Urinary bladder (tissue), 4 donors: Measurements from ENCODE around the gene ENAH. TPM values are rescaled to one million over a fixed set of nuclear protein-coding genes. Genes with fewer than 3 reads are reported as not detected.
"Not testable (repeated sequence)": the region's sequence is repeated elsewhere in the genome, so short reads cannot be mapped to it uniquely, and the experiment has no call there.

Source experiments
- DNase-seq: peaks from one replicate; pipeline ENCODE4 v3.0.0-alpha.2; 2015; ENCODE audit errors: extremely low spot score
- H3K27ac ChIP-seq: one replicate; pipeline ENCODE4 v1.5.1; 2013; ENCODE audit warnings: low read depth, mild to moderate bottlenecking, moderate library complexity
- H3K36me3 ChIP-seq: one replicate; pipeline ENCODE4 v1.6.1; 2013; ENCODE audit warnings: mild to moderate bottlenecking, moderate library complexity; ENCODE audit not compliant: insufficient read depth
- H3K4me1 ChIP-seq: one replicate; pipeline ENCODE4 v1.6.1; 2013; ENCODE audit warnings: mild to moderate bottlenecking, moderate library complexity; ENCODE audit not compliant: insufficient read depth
- H3K4me3 ChIP-seq: one replicate; pipeline ENCODE4 v1.5.1; 2013; ENCODE audit warnings: low read depth, low read length
- WGBS: extraction: QIAGEN DNeasy Blood & Tissue Kit; methylation state at CpG from one replicate; pipeline ENCODE4 v1.1.7; 2013; 5-methylcytosine and 5-hydroxymethylcytosine counted together
- polyA plus RNA-seq: library from polyadenylated mRNA; stranded (reverse); fragments of 200-250 nt; gene quantifications from one replicate; pipeline ENCODE4 v1.2.3, GENCODE V29; 2013
- total RNA-seq: library from RNA; depleted of rRNA; stranded (reverse); fragments of >200 nt; gene quantifications from one replicate; pipeline ENCODE4 v1.2.3, GENCODE V29; 2014
- donor health status: healthy with polysubstance abuse.
- donor health status: healthy.

Gene ENAH
- total and polyA plus RNA-seq, 2 donors = 58.9 to 229 TPM

DNA sequence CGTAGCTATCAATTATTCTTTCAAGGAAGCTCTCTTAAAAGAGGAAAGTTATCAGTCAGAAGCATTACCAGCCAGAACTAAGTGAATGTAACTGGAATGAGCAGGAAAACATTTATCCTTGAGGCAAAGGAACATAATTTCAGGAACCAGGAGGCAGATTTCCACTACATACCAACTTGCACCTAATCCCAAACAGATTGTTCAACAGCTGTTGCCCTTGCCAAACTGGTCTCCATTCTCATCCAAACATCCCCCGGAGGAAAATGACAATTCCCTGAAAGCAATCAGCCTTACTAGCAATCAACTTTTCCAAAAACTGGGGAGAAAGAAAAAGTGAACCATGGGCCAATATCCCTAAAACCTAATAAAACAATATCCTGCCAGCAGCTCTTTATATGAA lies 35.0 kb downstream of the ENAH start:
- no peak overlapping the region for H3K4me3 ChIP-seq
- no peak overlapping the region for H3K27ac ChIP-seq
- DNase-seq = no peak
- no peaks in the 10 kb centered on the region for H3K36me3 ChIP-seq
- 41% methylated on average over 2 of the region's 2 CpGs for WGBS
- peaks cover 2% of the 10 kb centered on the region for H3K4me1 ChIP-seq

DNA sequence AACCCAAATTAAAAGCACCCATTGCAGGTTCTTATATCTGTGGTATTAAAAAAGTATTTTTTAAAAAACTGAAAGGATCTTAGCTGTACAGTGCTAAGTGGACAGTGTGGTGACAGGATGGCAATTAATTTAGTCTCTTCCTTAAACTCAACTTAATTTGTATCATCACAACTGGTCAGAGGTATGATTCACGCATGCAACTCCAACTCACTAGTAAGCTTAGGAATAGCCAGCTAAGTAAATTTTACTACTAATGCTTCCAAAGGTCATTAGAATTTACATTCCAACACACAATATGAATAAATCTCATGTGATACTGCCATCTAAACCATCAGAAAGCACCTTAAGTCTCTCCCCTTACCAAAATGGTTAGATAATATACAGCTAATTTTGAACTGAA lies 35.4 kb downstream of the ENAH start:
- no peaks in the 10 kb centered on the region for H3K36me3 ChIP-seq
- H3K4me1 ChIP-seq = peaks cover 1% of the 10 kb centered on the region
- no peak overlapping the region for H3K4me3 ChIP-seq
- DNase-seq = no peak
- WGBS = 40% methylated on average over 1 of the region's 1 CpG
- no peak overlapping the region for H3K27ac ChIP-seq

DNA sequence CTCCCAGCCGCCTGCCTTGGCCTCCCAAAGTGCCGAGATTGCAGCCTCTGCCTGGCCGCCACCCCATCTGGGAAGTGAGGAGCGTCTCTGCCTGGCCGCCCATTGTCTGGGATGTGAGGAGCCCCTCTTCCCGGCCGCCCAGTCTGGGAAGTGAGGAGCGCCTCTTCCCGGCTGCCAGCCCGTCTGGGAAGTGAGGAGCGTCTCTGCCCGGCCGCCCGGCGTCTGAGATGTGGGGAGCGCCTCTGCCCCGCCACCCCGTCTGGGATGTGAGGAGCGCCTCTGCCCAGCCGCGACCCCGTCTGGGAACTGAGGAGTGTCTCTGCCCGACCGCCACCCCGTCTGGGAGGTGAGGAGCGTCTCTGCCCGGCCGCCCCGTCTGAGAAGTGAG lies 37.5 kb downstream of the ENAH start:
- H3K27ac ChIP-seq, DNase-seq, H3K4me1 ChIP-seq, H3K4me3 ChIP-seq, H3K36me3 ChIP-seq: not testable (repeated sequence)
- 96% methylated on average over 18 of the region's 29 CpGs for WGBS

DNA sequence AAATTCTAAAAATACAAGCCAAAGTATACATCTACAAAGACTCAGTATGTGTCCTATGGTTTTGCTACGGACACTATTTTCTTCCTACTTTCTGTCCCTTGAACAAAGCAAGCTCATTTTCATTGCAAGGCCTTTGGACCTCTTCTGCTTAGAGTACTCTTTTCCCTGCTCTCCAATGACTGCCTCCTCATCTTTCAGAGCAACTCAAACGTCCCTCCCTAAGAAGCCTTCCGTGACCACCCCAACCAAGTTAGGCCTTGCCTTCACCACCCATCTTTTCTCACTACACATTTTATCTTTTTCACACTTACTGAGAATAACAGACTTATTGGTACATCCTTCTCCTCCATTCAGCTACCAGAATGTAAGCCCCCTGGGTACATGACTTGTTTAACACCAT lies 39.9 kb downstream of the ENAH start:
- DNase-seq = no peak
- Histone ChIP-seq H3K27ac (peak overlapping the region; percentile 32), H3K4me1 (no peaks in the 10 kb centered on the region), H3K4me3 (no peak overlapping the region), H3K36me3 (no peaks in the 10 kb centered on the region)
- 46% methylated on average over 3 of the region's 3 CpGs for WGBS

DNA sequence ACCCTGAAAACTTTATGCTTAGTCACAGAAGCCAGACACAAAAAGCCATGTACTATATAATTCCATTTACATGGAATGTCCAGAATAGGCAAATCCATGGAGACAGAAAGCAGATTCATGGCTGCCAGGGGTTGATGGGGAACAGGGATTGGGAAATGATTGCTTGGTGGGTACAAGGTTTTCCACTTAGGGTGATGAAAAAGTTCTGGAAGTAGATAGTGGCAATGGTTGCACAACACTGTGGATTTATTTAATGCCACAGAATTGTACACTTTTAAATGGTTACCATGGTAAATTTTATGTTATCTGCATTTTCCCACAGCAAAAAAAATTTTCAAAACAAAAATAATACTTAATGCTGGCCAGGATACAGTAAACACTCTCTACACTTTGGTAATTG lies 40.6 kb downstream of the ENAH start:
- DNase-seq = no peak
- Histone ChIP-seq H3K4me3 (no peak overlapping the region), H3K27ac (no peak overlapping the region), H3K36me3 (no peaks in the 10 kb centered on the region), H3K4me1 (no peaks in the 10 kb centered on the region)

DNA sequence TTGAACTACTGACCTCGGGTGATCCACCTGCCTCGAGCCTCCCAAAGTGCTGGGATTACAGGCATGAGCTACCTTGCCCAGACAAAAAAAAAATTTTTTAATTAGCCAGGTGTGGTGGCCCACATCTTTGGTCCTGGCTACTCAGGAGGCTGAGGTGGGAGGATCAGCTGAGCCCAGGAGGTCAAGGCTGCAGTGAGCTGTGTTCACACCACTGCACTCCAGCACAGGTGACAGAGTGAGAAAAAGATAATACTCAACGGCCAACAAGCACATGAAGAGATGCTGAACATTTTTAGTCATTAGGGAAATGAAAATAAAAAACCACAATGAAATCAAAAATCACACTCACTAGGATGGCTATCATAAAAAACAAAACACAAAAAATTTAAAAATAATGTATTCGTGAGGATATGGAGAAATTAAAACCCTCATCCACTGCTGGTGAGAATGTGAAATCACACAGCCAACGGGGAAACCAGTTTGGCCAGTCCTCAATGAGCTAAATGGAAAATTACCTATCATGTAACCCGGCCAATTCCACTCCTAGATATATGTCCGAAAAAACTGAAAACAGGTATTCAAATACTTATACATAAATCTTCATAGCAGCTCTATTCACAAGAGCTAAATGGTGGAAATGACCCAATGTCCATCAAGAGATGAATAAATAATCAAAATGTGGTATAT lies 41.2 kb downstream of the ENAH start:
- Histone ChIP-seq H3K4me1 (no peaks in the 10 kb centered on the region), H3K4me3 (no peak overlapping the region), H3K27ac (peak overlapping the region; percentile 50), H3K36me3 (no peaks in the 10 kb centered on the region)
- 86% methylated on average over 7 of the region's 7 CpGs for WGBS
- DNase-seq = no peak

DNA sequence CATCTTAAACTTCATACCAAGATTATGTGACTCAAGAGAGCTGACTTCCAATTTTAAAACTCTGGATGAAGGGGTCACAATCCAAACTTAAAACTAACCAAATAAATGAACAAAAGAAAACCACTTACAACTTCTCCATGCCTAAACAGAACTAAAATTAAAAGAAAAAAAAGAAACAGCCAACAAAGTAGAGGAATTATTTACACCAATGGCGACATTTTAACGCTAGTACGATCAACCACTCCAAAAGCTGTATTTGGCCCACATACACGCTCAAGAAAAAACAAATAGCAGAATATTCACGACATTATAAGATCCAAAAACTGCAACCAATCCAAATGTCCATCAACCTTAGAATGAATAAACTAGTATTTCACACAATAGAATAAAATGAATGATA lies 42.4 kb downstream of the ENAH start:
- 83% methylated on average over 5 of the region's 5 CpGs for WGBS
- Histone ChIP-seq H3K36me3 (no peaks in the 10 kb centered on the region), H3K4me3 (no peak overlapping the region), H3K27ac (no peak overlapping the region), H3K4me1 (no peaks in the 10 kb centered on the region)
- no peak for DNase-seq

DNA sequence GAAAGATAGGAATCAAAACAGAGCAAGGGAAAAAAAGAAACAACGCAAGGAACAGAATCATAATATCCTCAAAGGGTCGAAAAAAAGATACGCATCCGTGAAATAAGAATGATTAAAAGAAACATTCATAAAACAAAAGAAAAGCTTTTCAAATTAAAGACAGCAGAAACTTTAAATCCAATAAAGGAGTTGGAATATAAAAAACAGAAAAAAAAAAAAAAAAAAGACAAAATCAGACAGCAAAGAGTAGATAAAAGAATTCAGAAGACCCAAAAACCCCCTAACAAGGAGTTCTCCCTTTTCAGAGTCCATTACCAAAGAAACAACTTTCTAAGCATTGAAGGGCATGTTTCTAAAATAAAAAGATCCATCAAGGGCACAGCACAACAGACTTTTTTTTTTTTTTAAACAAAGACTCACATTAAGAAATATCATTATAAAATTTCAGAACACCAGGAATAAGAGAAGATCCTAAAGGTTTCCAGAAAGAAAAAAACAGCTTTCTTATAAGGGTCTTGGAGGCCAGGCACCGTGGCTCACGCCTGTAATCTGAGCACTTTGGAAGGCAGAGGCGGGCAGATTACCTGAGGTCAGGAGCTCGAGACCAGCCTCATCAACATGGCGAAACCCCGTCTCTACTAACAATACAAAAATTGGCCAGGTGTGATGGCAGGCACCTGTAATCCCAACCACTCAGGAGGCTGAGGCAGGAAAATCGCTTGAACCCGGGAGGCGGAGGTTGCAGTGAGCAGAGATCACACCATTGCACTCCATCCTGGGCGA lies 44.7 kb downstream of the ENAH start:
- DNase-seq = no peak
- Histone ChIP-seq H3K27ac (no peak overlapping the region), H3K4me3 (no peak overlapping the region), H3K4me1 (no peaks in the 10 kb centered on the region), H3K36me3 (no peaks in the 10 kb centered on the region)
- 74% methylated on average over 14 of the region's 14 CpGs for WGBS

DNA sequence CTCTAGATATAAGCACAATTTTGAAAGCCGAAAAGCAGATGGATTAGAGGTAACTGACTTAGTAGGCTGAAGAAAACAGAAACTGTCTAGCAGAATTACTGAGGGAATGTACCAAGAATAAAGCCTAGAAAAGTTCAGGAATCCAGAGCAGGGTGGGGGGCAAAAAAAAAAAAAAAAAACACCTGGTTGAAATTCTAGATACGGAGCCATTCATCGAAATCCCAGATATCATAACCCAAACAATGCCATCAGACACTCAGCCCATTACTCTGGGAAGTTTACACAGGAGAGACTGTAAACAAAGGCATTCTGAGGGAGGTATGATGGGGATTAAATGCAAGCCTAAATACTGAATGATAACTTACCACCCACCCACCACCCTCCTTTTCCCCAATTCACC lies 45.6 kb downstream of the ENAH start:
- no peak overlapping the region for H3K4me3 ChIP-seq
- no peak for DNase-seq
- no peaks in the 10 kb centered on the region for H3K4me1 ChIP-seq
- 51% methylated on average over 3 of the region's 3 CpGs for WGBS
- no peaks in the 10 kb centered on the region for H3K36me3 ChIP-seq
- peak overlapping the region; percentile 74 for H3K27ac ChIP-seq

DNA sequence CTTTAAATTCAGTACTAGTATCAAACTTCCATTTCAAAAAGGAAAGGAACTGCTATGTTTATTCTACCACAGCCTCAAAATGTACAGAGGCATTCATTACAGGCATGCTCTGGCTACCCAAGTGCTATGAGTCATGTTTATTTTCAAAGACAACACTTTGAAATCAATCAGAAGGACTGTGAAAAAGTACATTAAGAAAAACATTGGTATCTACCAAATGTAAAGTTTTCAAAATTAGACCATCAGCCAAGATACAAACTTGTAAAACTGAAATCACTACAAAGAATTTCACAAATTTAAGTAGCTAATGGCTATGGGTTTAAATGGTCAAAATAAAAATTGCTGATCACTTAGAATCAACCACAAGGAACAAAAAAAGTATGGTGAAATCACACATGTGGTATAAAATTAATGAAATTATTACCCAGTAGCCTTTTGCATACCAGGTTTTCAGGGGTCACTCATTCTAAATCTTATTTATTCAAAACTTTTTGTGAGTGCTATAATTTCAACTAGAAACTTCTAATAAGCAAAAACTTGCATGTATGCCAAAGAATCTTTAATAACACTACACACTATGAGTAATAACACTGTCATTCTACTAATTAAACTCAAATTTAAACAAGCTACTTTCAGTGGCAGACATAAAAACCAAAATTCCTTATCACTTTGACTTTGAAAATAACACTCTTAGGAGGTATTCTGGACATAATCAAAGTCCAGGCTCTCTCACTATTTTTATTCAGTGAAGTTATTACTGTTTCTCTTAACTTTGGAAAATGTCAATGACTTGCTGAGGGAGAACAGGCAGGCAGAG lies 49.2 kb downstream of the ENAH start:
- H3K4me1 ChIP-seq = no peaks in the 10 kb centered on the region
- no peaks in the 10 kb centered on the region for H3K36me3 ChIP-seq
- no peak overlapping the region for H3K27ac ChIP-seq
- H3K4me3 ChIP-seq = no peak overlapping the region
- no peak for DNase-seq

DNA sequence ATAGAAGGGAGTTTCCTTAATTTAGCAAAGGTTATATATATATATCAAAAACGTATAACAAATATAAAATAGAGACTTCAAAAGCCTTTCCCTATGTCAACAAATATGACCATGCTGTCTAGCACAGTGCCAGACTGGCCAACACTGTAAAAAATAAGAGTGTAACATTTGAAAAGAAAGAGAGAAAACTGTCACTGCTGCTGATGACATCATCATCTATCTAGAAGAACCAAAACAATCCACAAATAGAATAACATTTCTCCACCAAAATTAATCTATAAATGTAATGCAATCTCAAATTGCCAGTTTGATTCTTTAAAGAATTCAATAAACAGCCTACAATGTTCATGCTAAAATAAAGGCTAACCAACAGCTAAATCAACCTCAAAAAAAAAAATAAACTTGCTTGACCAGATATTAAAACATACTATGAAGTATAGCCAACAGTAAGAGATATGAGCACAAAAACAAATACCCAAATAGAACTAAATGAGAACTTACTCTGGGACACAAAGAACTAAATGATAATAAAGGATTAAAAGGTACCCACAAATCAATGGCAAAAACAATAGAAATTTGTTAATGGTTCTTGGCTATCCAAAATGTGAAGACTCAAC lies 50.2 kb downstream of the ENAH start:
- no peaks in the 10 kb centered on the region for H3K36me3 ChIP-seq
- 28% methylated on average over 1 of the region's 1 CpG for WGBS
- no peak overlapping the region for H3K4me3 ChIP-seq
- no peaks in the 10 kb centered on the region for H3K4me1 ChIP-seq
- no peak for DNase-seq
- no peak overlapping the region for H3K27ac ChIP-seq

DNA sequence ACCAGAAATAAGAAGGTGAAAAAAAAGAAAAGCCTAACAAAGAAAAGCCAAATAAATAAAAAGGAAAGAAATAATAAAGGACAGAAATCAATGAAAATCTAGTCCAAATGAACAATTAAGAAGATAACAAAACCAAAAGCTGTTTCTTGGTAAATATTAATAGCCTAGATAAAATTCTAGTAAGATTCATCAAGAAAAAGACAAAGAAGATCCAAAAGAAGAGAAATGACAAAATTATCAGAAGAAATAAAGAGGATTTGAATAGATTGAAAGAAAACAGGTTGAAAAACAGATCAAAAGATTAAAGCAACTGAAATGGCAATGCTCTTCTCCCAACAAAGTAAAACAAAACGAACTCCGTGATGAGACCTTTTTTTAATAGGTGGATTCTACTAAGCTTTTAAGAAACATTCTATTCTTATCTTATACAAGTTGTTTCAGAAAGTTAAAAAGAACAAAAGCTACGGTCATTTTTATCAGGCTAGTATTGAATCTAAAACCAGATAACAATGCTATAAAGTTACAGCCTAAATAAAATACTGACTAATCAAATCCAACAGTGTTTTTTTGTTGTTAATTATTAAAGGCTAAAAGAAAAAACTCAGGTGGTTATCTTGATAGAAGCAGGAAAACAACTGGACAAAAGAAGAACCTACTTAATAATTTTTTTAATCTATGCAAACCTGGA lies 50.9 kb downstream of the ENAH start:
- H3K36me3 ChIP-seq = no peaks in the 10 kb centered on the region
- H3K4me1 ChIP-seq = no peaks in the 10 kb centered on the region
- 34% methylated on average over 3 of the region's 3 CpGs for WGBS
- H3K4me3 ChIP-seq = no peak overlapping the region
- no peak for DNase-seq
- H3K27ac ChIP-seq = no peak overlapping the region

DNA sequence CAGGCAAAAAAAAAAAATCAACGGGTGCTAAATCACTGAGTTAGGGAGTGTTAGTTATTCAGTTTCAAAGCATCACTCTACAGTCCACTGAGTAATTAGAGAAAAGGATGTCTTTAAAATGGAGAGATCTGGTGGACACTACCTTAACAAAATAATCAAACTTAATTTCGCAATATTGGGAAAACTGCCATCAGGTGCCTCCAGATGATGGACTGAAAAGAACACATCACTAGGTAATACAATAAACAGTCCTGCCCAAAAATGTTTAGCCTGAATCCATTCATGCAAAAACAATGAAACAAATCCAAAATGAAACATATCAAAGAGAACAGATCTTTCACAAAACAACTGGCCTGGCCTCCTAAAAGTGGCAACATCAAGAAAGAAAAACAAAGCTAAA lies 54.1 kb downstream of the ENAH start:
- no peak overlapping the region for H3K27ac ChIP-seq

More for the DNA sequence above, 54.1 kb downstream of the ENAH start:
- Histone ChIP-seq H3K4me3 (no peak overlapping the region), H3K4me1 (no peaks in the 10 kb centered on the region), H3K36me3 (no peaks in the 10 kb centered on the region)
- 84% methylated on average over 2 of the region's 2 CpGs for WGBS
- no peak for DNase-seq
